GM03348 (cell line): Measurements from ENCODE around the gene IKBKE.

ENCODE experiments used
- DNase-seq: peaks from one replicate; pipeline ENCODE4 v3.0.0; 2012; ENCODE audit warnings: low spot score

IKBKE gene

DNA sequence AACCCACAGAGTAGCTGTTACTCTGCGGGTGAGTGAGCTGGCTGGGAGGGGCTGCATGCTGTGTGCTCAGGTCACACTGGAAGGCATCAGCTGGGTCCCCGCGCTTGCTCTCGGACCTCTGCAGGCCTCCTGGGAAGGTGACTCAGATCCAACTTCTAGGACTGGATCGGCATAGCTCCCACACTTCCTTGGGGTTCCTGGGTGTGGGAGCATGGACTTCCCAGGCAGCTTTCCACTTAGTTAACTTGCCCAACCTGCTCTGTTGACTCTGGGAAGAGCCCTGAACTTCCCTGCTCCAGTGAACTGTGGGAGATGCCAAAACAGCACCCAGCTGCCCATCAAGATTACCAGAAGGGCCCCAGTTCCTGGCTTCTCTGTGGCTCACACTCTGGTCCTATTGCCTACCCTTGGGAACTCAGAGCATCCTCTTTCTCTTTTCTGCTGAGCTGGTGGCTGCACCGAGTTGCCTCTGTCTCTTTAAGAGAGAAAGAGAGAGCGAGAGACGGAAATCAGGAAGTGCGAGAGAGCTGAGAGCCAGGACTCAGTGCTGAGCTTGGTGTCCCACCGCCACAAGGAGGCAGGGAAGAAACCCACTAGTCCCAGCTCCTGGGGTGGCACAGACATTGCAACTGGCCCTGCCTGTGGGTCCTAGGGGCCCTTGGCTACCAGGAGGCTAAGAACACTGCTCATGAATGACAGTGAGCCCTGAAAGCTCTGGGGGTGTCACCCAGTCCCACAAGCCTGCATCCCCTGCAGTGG lies at the start of gene IKBKE:
Gene IKBKE (plus strand): TSS at position 544 of the 759 bp plus-strand sequence. CDS start 2,752 bp downstream, outside the sequence.
- DNase-seq: peak; percentile 83

- no peak for DNase-seq
Observed at GRCh38 chr1:206421616-206422340, 48.5 kb upstream of the IKBKE start.

GRCh38 chr1:206422525-206422924 lies 47.8 kb upstream of the IKBKE start:
- DNase-seq: no peak

DNA sequence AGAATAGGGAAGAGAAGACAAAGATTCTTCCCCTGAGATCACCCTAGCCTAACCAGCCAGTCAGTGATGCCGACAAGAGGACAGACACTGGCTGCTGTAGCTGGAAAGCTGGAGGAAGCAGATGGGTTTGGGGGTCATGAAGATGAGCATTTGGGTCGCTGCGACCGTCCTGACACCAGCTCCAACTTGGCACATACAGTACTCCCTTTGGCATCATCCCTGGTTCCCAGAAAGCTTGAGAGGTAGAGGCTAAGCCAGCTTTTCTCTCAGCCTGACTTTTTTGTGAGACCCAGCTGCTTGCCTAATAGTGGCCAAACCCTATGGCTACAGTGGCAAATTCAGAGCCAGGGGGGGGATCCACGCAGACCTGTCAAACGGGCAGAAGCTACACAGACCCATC lies 43.0 kb upstream of the IKBKE start:
- no peak for DNase-seq

DNA sequence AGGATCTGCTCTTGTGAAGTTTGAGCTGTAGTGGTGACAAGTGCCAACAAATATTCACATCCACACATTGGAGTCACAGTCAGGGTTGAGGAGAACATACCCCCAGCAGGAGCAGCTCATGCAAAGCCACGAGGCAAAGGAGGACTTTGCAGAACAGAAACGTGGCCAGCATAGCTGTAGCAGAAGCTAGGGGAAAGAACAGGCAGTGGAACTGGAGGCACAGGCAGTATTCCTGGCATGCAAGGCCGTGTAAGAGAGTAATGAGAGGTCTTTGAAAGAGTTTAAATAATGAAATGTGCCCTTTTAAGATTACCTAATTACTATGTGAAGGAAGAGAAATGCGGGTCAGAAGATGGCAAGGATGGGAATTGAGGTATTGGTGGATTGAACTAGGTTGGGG lies 40.9 kb upstream of the IKBKE start:
- no peak for DNase-seq

GRCh38 chr1:206430031-206430983 lies 40.0 kb upstream of the IKBKE start:
- DNase-seq: peak; percentile 75

DNA sequence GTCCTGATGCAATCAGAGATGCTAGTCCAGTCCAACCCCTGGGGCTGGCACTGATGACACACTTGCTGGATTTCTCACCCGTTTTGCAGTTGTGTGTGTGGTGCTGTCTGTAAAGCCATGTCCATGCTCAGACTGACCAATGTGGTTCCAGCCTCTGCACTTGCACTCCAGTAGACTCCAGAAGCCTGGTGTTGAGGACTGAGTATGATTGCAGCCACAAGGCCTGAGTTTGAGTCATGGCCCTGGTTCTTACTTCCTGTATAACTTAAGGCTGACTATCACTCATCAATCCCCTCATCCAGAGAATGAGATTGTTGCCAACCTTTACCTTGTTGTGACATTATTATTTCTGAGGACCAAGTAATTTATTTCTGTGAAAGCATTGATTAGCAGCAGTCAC lies 34.8 kb upstream of the IKBKE start:
- no peak for DNase-seq

- DNase-seq: no peak
Observed at GRCh38 chr1:206438554-206438953, 31.7 kb upstream of the IKBKE start.

DNA sequence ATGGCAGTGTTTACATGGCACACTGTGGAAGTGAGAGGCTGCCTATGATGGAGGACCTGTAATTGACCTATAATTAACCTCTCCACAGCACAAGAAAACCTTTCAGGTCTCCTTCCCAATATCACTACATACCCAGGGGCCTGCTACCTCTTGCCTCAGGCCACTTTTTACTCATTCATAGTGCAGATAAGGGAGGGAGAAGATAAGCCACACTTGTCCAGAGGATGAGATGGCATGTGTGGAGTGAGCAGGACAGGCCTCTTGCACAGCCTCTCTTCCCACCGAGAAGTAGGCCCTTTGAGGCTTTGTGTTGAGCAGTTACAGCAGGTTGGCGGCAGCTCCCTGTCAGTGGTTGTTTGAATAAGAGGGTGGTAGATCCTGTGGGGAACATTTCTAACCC lies 31.1 kb upstream of the IKBKE start:
- no peak for DNase-seq

GRCh38 chr1:206441336-206441967 lies 28.8 kb upstream of the IKBKE start:
- DNase-seq: no peak

- peak; percentile 44 for DNase-seq
Observed at GRCh38 chr1:206442101-206442500, 28.2 kb upstream of the IKBKE start.

GRCh38 chr1:206445116-206445515 lies 25.2 kb upstream of the IKBKE start:
- peak; percentile 54 for DNase-seq

DNA sequence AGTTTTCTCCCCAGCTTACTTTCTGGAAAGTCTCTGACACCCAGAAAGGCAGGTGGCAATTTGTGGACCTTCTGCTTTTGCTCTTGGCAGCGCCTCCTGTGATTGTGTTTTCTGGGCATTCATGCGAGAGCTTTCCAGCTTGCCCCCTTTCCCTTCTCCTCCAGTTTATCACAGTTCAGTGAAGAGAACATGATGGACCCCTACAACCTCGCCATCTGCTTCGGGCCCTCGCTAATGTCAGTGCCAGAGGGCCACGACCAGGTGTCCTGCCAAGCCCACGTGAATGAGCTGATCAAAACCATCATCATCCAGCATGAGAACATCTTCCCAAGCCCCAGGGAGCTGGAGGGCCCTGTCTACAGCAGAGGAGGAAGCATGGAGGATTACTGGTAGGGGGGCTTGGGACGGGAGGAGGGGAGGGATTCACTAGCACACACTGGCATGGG lies 24.3 kb upstream of the IKBKE start:
- no peak for DNase-seq

DNA sequence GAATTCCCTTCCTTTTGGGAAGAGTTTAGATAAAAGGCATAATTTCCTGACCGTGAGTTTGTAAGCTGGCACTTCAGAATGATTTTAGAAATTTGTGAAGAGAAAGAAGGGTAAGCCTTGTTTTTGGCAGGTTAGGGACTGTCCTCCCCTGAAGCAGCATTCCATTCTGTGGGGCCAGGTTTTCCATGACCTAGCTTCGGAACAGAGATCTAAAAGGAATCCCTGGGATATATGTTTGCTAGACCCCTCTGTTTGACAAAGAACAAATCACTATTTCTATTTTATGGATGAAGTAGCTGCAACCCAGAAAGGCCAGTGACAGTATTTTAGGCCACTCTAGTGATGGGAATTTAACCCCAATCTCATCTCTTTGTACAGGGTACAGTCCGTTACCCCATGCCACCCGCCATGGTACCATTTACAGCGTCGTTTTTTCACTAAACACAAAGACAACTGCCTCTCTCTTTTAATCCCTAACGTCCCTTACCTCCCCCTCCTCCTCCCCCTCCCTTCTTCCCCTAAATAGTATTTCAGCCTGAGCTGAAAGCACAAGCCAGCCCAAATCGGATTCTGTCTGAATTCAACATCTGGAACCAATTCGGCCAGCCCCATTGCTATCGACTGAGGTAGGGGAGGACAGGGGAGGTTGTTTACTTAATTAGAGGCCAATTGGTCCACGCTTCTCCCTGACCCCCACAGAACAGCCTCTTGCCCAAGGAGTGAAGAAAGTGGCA lies 23.4 kb upstream of the IKBKE start:
- no peak for DNase-seq

DNA sequence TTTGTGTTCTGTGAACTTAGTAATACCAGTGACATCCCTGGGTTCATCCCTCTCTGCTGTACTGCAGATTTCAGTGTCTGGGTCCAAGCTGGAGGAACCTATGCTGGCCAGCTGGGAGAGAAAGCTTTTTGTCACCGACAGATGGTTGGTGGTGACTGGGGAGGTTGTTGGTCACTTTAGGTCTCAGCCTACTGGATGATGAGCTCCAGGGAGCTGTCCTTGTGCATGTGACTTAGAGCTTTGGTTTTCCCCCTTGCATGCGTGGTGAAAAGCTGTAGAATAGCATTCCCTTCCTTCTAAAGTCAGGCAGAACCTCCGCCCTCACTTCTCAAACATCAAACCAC lies 22.9 kb upstream of the IKBKE start:
- no peak for DNase-seq

GRCh38 chr1:206447792-206448191 lies 22.5 kb upstream of the IKBKE start:
- no peak for DNase-seq

GRCh38 chr1:206448471-206448870 lies 21.8 kb upstream of the IKBKE start:
- no peak for DNase-seq

DNA sequence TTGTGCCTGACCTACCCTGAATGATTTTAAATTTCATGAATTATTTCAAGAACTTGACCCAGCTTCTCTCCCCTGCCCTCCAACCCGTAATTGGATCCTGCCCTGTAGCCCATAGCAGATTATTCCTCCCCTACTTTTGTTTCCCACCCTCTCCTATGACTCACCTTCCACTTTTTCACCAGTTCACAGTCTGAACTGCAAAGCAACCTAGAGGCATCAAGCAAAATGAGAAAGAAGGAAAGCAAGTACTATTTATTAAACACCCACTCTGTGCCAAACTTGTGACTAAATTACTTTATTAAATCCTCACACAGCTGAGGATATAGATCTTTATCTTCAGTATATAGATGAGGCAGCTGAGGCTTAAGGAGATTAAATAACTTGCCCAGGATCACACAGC lies 20.7 kb upstream of the IKBKE start:
- no peak for DNase-seq

- no peak for DNase-seq
Observed at GRCh38 chr1:206450281-206450680, 20.0 kb upstream of the IKBKE start.

DNA sequence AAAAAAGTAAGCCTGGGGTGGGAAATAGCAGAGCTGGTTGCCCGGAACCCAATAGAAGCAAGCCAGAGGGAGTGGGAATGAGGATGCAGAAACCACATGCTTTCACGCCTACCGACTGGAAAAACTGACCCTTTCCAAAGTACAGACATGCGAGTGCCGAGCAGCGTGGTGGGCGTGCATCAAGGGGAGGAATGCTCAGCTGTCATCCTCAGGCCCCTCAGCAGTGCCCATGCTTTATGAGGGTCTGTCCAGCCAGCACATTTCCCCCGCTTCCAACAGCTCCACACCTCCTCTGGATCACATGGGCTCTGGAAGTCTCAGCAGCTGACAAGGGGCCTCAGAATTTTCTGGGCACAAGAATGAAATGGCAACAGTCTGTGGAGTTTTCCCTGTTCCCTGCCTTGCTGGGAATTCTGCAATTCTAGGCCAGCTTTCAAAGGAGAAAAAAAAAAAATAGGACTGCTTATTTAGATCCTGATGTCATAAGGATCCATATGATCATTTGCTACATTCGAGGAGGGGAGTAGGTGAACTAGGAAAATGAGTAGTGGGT lies 19.1 kb upstream of the IKBKE start:
- DNase-seq: no peak

DNA sequence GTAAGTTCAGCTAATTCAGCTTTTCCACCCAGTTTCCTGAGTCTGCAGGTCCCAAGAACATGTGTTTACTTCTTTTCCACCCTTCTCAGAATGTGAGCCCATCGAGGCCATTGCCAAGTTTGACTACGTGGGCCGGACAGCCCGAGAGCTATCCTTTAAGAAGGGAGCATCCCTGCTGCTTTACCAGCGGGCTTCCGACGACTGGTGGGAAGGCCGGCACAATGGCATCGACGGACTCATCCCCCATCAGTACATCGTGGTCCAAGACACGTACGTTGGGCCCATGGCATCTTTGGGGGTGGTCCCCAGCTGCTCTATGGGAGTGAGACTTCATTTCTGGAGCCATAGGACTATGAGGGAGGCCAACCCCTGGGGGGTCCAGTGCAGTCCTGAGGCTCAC lies 17.2 kb upstream of the IKBKE start:
- DNase-seq: no peak
